NCI-H146 treated with DMSO at 0.1 percent for 48 hours (cell line): ENCODE results near the gene PTGR3.
A peak's percentile ranks its signal among the peaks of the same experiment; 100 is the strongest.
"Not testable (repeated sequence)": the region's sequence is repeated elsewhere in the genome, so short reads cannot be mapped to it uniquely, and the experiment has no call there.

Experiments used
- DNase-seq: peaks from one replicate; lab custom pipeline; 2025; ENCODE audit not compliant: unreplicated experiment; lab: John Stamatoyannopoulos, UW

Gene PTGR3

GRCh38 chr18:75203416-75204268, 5.3 kb downstream of the PTGR3 start:
- no peak for DNase-seq

- DNase-seq: no peak
These were observed 6.1 kb downstream of the PTGR3 start for GRCh38 chr18:75202696-75203365.

DNA sequence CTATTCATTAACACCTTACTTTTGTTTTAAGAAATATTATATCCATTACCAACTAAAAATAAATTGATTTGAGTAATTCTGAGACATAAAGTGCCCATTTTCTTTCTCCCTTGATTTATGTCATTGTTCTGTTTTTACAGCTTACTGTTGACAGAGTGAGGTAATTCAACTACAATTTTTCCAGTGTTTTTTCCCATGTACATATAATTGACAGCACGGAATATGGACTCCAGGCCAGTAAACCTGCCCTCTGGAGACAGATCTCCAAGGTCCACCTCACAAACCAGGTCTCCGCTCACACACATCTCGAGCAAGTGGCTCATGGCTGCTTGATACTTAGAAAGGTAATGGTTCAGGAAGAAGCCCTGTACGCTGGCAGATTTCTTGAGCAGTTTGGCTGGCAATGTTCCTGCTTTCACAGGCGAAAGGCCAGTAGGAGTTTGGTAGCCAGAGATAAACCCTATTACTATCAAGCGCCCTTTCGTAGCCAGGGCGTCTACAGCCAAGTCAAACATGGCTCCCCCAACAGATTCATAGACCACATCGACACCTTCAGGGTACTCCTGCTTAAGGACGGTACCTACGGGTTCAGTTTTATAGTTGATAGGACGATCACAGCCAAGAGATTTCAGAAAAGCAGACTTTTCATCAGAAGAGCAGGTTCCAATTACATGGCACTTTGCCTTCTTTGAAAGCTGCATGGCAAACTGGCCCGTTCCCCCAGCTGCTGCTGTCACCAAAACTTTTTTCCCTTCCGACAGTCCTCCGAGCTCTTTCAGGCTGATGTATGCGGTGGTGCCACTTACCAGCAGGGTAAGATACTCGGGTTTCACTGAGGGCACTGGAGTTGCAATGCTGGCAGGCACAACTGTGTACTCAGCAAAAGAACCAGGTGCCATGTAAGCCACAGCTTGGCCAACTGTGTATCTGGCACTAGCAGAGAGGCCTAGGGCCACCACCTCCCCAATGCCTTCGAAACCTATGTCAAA, 7.4 kb downstream of the PTGR3 start:
- DNase-seq: no peak

DNA sequence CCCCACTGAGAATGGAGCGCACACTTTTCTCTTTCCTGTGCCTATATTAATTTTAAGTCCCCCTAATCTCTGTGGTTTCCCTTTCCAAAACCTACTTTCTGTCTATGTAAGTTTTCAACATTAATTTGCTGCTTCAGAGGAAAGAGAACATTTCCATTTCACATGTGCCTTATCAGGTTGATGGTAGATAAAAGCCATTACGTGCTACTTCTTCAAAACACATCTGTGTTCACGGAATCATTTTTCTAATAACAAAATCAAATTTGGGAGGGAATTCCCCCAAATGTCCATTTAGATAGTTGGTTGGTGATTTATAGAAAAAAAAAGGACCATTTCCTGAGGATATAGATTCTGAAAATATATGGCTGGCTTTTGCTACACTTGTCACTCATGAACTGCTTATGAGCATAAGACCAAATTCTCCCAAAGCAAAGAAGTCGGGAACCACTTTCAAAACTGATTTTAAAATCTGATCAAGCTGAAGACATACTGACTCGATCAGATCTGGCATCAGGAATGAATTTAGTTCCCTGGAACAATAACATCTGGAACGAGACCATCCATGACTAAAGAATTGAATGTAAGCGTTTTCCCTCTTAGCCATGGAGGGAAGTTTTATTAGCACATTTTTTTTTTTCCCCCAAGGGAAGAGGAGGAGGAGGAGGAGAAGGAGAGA, 8.2 kb downstream of the PTGR3 start:
- no peak for DNase-seq

DNA sequence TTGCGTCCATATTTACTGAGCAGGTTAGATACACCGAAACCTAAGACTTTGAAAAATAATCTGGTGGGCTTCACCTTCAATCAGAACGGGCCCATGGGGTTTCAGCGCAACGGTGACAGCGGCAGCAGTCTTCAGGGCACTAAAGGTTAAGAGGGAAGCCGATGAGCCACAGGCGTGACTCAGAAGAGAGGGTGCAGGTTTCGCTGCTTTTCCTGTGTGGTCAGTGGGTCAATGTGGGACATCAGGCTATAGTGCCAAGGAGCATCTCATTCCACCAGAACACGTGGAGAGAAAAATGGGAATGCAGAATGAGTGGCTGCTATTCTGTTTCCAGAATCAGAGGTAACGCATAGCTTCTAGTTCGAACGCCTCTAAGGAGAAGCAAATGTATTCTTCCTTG, 8.9 kb downstream of the PTGR3 start:
- no peak for DNase-seq

DNA sequence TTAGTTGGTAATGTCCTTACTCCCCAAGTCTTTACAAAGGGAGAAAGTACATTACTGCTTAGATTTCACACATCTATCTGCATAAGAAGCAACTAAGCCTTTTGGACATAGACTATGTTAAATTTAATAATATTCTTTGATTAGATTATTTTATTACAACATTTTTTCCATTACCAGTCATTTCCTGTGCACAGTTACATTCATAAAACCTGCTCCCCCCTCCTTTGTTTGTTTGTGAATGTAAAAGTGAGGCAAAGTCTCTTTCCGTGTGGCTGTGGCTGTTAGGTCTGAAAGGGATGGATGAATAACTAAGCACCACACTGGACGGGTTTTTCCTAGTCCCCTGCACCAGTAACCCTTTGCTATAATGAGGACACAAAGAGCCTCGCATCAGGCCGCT, 9.6 kb downstream of the PTGR3 start:
- DNase-seq: no peak

GRCh38 chr18:75198036-75198435, 10.9 kb downstream of the PTGR3 start:
- no peak for DNase-seq

- no peak for DNase-seq
These were observed 16.0 kb downstream of the PTGR3 start for GRCh38 chr18:75192899-75193298.

- no peak for DNase-seq
These were observed 19.2 kb downstream of the PTGR3 start for GRCh38 chr18:75189696-75190095.

DNA sequence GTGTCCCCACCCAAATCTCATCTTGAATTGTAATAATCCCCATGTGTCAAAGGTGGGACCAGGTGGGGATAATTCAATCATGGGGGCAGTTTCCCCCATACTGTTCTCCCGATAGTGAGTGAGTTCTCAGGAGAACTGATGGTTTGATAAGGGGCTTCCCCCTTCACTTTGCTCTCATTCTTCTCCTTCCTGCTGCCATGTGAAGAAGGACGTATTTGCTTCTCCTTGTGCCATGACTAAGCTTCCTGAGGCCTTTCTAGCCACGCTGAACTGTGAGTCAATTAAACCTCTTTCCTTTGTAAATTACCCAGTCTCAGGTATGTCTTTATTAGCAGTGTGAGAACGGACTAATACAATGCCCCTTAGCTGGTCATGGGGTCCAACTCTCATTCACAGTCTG, 21.2 kb downstream of the PTGR3 start:
- DNase-seq: not testable (repeated sequence)

DNA sequence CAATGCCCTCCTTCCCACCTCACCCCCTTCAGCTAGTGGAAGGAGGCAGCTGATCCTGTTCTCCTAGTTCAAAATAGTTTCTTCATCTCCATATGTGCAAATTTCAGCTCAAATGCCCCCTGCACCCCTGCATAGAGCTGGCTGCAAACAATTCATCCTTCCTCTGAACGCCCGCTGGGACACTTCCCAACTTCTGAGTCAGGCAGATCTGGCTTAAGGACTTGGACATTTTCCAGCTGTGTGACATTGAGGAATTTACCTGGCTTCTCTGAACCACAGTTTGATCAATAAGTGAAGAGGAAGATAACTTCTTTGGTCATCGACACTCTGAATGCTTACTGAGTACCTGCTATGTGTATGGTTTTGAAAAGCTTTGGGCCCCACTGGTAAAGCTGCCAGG, 23.5 kb downstream of the PTGR3 start:
- no peak for DNase-seq

DNA sequence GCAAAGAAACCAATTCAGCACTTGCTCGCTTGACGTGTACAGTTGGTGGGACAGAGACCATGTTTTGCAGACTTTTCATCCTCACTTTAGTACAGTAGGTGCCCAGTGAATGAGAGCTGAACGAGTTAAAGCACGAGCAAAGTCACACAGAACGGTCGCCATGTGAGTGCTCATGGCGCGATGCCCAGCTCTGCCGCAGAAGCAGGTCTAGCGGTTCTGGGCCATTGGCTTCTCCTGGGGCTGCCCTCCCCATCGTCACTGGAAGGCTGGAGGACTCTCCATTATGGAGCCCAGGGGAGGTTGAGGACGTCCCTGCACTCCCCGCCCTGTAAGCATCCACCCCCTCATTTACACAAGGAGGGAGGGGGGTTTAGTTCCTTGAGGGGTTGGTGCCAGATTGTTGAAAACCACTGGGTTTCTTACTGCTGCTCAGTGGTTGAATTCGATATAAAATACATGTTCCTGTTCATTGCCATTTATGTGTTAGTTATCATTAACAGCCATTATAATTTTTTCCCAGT, 24.9 kb downstream of the PTGR3 start:
- DNase-seq: no peak

GRCh38 chr18:75183524-75183923, 25.4 kb downstream of the PTGR3 start:
- DNase-seq: no peak

- DNase-seq: no peak
These were observed 28.9 kb downstream of the PTGR3 start for GRCh38 chr18:75179819-75180600.

DNA sequence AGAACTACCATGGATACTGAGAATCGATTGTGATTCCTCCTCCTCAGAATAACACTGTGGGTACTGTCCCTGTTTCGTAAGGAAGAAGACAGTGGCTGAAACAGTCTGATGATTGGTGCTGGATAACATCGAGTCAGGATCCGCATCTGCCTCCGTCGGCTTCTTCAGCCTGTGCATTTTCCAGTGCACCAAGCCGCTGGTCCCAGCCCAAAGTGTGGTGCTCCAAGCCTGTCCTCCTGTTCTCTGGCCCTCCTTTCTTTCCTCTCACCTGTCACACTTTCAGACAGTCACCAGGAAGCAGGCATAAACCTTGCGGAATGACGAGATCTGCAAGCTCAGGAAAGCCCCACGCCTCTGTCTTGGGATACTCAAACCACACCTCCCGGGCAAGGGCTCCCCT, 30.6 kb downstream of the PTGR3 start:
- no peak for DNase-seq

GRCh38 chr18:75176849-75177248, 32.1 kb downstream of the PTGR3 start:
- no peak for DNase-seq

DNA sequence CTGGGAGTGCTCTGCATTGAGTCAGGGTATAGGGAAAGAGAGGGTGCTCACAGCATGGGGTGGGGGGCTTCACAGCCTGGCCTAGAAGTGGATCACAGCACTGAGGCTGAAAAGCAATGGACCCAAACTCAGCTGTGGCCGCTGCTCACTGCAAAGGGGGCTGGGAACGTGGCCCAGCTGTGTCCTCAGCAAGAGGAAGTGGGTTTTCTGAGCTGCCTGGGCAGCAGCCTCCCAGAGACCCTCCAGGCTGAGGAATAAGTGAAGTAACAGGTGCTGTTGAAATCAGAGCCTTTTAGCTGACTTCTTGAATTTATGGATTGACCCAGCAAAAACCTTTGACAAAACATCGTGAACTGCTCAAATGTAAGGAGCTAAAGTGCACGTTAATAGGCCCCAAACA, 35.2 kb downstream of the PTGR3 start:
- no peak for DNase-seq

GRCh38 chr18:75173125-75173432, 35.9 kb downstream of the PTGR3 start:
- peak; percentile 16 for DNase-seq

- DNase-seq: no peak
These were observed 36.4 kb downstream of the PTGR3 start for GRCh38 chr18:75172299-75173124.
